Cortex of kidney (tissue), 1 donor: ENCODE results near the gene CDKAL1.
"Not testable (repeated sequence)": the region's sequence is repeated elsewhere in the genome, so short reads cannot be mapped to it uniquely, and the experiment has no call there.

Experiments
- DNase-seq: peaks from one replicate; lab custom pipeline; 2025; lab: John Stamatoyannopoulos, UW

The CDKAL1 gene

DNA sequence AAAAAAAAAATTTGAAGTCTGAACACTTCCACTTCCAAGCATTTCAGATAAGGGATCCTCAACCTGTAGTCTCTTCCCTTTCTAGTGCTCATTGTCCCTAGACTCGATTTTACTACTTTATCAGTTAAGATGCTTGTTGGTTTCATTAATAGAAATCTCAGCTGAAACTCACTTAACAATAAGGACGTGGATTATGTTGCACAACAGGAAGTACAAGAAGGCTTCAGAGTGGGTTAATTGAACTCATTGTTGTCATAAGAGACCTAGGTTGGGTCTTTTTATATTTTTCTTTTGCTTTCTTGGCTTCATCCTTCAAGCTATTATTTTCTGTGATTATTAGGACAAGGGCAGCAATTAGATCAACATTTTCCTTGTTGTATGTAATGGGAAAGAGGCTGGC is 175.2 kb downstream of the CDKAL1 start:
- no peak for DNase-seq

DNA sequence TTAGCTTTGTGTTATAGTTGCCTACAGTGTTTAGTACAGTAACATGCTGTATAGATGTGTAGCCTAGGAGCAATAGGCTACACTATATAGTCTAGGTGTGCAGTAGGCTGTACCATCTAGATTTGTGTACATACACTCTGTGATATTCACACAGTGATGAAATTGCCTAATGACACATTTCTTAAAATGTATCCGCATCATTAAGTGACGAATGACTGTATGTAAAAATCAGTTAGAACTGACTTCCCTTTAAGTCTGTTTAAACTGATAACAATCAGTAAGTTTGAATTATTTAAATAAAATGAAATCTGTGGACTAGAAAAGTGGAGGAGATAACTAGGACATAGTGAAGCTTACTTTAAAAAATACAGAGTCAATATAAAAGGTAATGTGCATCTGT is 176.1 kb downstream of the CDKAL1 start:
- no peak for DNase-seq

DNA sequence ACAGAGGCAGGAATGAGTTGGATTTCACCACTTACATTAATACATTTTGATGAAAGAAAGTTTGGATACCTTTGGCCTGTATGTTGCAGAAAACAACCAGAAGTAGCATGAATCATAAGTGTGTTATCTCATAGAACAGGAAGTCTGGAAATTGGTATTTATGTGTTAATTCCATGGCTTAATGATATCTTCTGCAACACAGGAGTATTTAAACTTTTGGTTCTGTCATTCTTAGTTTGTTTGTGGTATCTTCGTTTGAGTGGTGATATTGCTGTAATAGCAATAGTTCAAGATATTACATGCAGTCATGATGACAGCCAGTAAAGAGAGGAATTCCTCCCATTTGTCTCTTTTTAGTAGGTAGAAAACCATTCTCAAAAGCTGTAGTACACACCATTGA is 177.3 kb downstream of the CDKAL1 start:
- DNase-seq, result no peak

DNA sequence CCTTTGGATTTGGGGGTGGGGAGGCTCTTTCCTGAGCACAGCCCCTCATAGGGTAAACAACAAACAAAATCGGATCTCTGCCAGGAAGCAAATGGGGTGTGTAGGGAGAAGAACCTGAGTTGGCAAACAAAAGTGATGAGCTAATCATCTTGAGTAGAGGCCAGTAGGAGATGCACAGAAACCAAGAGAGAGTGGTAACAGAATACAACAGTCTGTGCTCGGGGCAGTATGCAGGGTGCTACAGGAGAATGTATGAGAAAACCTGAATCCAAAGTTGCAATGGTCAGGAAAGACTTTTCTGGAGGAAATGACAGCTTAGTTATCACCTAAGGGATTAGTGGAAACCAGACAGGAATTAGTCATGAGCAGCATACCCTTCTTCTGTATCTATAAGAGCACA is 177.8 kb downstream of the CDKAL1 start:
- DNase-seq, result no peak

DNA sequence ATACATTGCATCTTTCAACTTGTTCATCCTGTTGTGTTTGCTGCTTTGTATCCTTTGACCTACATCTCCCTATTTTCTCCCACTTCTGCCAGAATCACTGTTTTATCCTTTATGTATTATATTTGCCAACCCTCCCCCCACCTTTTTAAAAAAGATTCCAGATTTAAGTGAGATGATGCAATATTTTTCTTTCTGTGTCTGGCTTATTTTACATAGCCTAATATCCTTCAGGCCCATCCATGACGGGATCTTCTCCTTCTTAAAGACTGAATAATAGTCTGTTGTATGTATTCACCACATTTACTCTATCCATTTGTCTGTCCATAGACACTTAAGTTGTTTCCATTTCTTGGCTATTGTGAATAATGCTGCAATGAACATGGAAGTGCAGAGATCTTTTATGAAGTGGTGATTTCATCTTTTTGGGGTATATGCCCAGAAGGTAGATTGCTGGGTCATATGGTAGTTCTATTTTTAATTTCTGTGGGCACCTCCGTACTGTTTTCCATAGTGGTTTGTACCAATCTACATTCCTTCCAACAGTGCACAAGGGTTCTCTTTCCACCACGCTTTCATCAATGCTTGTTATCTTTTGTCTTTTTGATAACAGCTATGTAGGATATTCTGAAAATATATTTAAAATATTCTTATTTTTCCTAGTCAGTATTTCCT is 181.0 kb downstream of the CDKAL1 start:
- no peak for DNase-seq

DNA sequence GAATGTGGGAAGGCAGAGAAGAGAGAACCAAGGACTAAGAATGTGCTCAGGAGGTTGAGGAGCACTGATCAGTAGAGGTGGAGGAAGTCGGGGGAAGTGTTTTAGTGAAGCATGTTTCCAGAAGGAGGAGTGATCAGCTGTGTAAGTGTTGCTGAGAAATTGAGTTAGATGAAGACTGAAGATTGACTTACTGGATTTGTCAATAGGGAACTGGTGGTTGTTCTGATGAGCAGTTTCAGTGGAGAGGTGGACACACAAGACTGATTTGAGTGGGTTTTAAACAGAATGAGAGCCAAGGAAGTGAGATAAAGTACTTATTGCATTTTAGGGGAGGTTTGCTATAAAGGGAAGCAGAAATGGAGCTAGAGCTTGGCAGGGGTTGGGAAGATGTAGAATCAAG is 182.6 kb downstream of the CDKAL1 start:
- no peak for DNase-seq

DNA sequence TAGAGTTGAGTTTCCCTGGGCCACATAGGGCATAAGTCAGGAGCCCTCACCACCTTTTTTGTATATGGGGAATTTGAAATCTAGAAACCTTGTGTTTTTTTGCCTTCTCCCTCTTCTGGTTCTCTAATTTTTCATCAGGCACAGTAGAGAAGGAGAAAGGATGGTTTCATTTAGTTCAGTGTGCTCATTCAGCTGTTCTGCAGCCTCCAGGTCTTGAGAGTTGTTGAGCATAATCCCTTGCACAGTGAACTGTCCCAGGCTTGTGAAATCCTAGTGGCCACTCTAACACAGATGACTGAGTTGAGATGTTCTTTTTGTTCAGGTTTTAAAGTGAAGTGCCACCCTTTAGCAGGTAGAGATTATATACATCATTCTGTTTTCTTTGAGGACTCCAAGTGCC is 183.5 kb downstream of the CDKAL1 start:
- no peak for DNase-seq

DNA sequence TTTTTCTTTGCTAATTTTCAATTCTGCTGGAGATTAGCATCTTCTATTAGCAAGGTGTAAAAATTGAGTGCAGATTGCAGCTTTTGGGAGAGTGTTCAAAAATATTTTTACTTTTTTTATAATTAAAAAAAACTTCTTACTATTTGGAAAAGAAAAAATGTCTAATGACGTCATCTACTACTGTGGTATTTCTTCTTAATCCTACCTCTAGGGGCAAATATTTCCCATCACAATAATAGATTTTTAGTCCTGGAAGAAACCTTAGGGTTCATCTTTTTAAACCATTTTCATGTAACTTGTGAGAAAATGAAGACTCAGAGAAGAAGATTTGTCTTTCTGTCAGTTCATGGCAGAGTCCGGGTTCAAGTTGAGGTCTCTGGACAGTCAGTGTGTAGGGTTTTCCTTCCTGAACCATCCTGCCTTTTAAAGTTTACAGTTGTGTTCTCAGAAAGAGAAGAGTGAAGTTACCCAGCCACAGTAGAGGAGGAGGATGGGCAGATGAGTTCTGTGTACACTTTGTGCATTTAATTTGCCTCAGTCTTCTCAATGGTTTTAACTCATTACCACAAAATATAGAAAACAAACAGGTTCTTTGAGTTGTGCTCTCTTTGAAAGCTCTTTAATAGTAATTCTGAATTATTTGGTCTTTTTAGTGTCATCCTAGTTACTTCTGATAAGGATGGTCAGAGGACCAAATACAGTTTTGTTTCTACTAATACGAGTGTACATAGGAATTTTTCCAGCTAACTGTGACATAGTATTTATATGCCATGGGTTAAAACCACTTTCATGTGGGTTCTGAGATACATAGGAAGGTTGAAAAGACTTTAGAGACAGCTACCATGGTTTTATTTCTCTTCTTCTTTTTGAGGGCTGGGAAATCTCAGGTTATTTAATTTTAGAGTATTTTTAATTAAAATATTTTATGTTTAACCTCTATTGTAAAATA is 184.7 kb downstream of the CDKAL1 start:
- DNase-seq, result no peak

DNA sequence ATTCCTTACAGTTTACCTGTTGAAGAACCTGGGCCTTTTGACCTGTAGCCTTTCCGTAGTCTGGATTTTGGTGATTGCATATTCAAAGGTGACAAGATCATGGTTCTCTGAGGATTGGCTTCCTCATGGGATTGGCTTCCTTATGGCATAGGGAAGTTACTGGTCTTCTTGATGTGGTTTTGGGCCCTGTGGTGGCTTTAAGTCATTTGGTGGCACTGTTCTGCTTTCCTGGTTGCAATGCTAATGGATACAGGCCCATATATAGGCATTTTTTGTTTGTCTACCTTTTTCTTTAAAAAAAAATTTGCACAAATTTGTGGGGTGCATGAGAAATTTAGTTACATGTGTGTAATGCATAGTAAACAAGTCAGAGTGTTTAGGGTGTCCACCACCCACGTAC is 185.7 kb downstream of the CDKAL1 start:
- DNase-seq, result no peak

DNA sequence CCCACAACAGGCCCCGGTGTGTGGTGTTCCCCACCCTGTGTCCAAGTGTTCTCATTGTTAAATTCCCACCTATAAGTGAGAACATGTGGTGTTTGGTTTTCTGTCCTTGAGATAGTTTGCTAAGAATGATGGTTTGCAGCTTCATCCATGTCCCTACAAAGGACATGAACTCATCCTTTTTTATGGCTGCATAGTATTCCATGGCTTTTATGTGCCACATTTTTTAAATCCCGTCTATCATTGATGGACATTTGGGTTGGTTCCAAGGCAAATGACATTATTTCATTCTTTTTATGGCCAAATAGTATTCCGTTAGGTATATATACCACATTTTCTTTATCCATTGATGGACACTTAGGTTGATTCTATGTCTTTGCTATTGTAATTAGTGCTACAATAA is 186.9 kb downstream of the CDKAL1 start:
- not testable (repeated sequence) for DNase-seq

DNA sequence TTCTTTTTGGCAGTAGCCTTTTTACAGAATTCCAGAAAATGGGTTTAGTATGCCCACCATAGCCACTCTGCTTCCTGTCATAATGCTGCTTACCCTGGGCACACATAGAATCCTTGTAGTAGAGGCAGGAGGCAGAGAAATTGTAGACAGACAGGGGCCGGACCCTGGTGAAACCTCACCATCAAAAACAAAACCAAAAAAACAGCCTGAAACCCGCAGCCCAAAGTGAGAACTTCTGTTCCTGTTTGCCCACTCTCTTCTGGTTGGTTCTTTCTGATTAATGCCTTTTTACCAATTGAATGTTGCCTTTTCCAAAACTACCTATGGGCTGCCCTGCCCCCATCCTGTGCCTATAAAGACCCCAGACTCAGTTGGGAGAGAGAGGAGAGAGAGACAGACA is 188.2 kb downstream of the CDKAL1 start:
- no peak for DNase-seq

DNA sequence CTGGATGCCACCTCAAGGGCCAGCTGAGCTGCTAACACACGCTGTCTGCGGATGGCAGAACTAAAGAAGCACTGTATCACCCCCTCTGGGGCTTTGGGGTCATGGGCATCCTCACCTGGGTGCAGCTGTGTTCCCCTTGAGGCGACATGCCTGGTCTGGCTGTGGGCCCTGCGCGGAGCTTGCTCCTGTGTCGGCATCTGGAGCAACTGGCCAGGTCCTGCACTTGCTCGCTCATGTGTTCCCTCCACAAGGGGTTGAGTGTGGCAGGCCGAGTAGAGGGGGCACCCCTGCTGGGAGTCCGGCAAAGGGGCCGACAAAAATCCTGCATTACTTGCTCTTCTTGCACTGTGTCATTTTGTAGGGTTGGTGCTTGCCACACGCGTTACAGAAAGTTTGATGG is 189.0 kb downstream of the CDKAL1 start:
- DNase-seq, result no peak

DNA sequence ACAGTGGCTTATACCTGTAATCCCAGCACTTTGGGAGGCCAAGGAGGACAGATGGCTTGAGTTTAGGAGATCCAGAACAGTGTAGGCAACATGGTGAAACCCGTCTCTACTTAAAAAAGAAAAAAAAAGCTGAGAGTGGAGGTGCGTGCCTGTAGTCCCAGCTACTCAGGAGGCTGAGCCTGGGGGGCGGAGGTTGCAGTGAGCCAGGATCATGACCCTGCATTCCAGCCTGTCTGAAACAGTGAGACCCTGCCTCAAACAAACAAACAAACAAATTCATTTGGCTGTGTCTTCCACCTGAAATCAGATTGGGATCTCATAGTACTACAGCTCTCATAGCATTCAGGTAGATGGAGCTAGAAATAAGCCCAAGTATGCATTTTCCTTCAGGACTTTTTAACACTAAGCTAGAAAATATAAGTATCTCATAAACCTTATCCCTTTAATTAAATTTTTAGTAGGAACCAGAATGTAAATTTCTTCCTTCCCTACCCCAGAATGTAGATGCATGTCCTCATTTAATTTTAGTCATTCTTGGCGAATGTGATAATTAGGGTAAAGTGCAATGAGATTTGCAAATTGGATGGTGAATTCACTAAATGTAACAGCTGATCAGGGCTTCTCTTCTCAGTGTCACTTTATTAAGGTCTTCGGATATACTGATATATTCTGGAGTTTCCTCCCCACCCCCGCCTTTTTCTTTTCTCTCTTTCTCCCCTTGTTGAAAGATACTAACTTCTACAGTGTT is 190.4 kb downstream of the CDKAL1 start:
- no peak for DNase-seq

DNA sequence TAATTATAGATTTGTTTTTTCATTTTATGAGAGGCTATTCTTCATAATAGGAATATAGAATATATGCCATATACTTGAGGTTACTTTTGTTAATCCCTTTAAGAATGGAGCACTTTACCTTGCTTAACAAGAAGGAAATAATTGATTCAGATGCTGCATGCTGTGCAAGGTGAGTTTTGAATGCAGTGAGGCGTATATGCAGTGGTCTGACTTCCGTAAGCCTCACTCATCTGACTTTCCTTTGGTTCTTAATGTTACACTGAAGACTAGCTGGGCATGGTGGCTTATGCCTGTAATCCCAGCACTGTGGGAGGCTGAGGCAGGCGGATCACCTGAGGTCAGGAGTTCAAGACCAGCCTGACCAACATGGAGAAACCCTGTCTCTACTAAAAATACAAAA is 191.0 kb downstream of the CDKAL1 start:
- not testable (repeated sequence) for DNase-seq

DNA sequence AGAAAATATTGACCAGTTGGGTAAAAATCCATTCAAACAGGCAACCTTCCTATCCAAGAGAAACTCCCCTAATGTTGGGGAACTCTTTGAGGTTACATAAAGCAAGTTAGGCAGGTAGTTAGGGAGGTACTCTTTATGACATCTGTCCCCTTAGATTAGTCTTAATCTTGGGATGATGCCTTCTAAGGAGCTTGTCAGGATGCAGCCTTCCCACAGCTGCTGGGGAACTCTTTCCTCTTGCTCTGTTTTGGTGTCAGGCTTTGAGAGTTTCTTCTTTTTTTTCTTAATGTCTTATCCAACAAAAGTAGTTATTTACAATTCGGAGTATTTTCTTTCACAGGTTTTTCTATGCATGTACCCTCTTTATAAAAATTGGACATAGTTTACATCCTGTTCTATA is 194.8 kb downstream of the CDKAL1 start:
- no peak for DNase-seq

DNA sequence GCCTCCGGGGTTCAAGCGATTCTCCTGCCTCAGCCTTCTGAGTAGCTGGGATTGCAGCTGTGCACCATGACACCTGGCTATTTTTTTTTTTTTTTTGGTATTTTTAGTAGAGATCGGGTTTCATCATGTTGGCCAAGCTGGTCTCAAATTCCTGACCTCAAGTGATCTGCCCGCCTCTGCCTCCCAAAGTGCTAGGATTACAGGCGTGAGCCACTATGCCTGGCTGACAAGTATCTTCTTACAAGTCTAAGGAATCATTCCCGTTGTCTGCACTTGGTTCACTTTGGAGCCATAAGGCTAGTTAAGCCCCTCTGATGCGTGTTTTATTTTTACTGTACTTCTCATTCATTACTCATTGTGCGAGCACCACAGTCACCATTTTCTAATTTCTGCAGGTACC is 198.1 kb downstream of the CDKAL1 start:
- DNase-seq, result not testable (repeated sequence)

DNA sequence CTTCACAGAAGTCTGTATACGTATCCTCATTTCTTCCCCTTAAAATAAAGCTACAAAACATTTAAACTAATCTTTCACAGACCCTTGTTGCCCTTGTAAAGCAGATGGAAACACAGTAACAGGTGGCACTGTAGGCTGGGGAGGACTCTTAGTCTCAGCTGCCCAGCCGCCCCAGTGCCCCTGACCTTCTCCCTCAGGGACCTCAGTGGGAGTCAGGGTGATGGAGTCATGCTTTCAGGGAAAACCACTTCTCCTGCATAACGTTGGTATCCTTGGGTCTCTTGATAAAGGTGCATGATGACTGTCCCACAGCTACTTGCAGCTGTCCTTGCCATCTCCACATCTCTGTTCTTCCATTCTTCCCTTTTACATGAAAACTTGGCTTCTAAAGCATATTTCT is 198.6 kb downstream of the CDKAL1 start:
- no peak for DNase-seq

DNA sequence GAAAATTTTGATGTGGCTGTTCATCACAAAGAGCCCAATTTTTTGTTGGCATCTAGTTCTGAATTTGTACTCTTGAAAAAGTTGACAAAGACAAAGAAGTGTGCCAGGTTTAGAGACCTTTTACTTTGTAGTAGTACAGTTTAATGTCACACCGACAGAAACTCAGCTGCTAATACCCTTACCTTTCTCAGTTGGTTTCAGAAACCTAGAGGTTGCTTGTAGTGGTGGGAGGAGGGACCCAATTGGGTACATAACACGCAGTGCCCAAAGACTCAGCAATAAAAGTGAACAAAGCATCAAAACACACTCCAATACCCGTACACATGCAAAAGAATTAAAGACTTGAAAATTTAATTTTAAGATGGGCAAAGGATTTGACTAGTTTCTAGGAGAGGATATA is 203.7 kb downstream of the CDKAL1 start:
- no peak for DNase-seq

DNA sequence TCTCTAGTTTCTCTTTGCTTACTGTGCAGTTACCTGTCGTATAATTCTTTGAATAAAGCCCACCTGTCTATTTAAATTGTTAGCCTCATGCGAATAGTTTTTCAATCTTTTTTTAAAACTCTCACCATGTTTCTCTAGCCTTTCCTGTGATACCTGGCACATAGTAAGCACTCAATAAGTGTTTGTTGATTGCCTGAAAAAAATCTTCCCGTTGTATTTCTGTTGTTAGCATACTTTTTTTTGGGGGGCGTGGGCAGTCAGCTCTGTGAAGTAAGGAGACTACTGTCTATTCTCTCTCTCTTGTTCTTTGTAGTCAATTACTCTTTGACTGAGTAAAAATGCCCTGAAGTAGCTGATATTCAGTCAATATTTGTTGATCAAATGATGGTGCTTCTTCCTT is 205.8 kb downstream of the CDKAL1 start:
- no peak for DNase-seq

DNA sequence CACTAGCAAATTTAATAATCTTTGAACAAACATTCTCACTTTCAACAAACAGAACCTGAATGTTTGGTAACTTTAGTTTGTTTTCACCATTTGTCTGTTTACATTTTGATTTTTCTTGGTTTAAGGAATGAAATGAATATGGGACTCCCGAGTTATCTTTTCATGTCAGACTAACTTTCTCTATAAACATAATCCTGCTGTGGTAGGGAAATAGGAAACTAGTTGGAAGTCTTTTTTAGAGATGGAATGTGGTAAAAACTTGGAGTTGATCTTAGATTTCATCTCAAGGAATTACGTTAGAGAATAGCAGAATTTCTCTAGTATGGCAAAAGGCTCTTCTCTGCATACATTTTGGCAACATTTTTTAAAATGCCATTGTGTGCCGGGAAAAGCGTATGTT is 206.5 kb downstream of the CDKAL1 start:
- DNase-seq, result no peak

DNA sequence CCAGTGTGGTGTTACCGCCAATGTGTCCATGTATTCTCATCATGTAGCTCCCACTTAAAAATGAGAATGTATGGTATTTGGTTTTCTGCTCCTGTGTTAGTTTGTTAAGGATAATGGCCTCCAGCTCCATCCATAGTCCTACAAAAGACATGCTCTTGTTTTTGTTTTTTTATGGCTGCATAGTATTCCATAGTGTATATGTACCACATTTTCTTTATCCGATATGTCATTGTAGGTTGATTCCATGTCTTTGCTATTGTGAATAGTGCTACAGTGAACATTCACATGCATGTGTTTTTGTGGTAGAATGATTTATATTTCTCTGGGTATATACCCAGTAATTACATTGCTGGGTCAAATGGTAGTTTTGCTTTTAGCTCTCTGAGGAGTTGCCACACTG is 207.2 kb downstream of the CDKAL1 start:
- no peak for DNase-seq

DNA sequence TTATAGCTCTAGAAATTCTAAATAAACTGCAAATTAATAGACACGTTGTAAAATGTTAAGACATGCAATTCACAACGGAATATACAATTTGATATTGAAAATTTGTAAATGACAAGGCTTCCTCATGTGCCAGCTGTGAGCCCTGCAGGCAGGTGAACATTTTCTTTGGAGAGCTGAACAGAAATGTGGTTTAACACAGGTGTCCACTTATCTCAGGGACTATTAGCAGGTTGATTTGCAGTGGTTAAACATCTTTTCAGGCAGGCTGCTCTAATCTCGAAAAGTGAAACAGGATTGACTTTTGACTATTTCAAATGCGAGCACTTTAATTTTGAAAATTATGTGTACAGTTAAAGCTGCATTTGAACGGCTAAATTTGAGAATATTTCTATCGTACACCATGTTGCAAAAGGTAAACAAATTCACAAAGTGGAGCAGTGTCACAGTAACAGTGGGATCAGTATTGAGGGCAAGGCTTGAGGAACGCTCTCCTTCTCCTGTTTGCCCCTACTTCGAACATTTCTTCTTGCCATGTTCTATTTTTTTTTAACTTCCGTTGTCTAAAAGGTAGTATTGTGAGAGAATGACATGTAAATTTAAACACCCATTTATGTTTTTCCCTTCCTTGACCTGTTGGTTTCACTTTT is 210.8 kb downstream of the CDKAL1 start:
- DNase-seq, result no peak
